Endothelial cell of hepatic sinusoid (primary cell): ENCODE data around the gene ACOX3.
"Not testable (repeated sequence)": the region's sequence is repeated elsewhere in the genome, so short reads cannot be mapped to it uniquely, and the experiment has no call there.

ENCODE experiments used
- in situ Hi-C: cut with HindIII; loops from 2 replicates; pipeline ENCODE4 v1.10.0; 2017; ENCODE audit warnings: low sequenced_read_pairs

Gene ACOX3

DNA sequence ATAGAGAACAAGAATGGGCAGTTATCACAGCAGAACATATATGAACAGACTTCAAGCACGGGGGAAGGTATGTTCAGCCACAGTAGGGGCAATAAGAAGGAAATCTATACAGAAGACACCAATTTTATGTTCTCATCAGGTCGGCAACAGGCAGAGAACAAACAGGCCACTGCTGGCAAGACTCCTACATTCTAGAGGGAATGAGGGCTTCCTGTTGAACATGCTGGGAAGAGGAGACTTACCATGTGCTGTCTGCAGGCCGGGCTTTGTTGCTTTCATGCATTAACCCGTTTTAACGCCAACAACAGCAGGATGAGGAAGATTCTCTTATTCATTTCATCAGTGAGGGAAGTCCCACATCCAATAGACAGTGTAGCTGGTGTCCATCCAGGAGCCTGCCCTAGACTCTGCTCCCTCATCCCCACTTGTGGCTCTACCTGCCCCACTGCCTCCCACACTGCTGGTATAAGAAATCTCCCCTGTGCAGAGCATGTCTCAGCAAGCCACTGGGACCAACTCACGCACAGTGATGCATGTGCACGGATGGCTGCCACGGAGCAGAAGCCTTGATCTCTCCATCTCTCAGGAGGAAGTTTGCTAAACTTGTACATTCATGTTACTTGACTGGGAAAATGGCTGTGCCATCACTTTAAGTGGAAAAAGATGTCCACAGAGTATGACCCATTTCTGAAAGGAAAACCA, 84.5 kb downstream of the ACOX3 start:
- in situ Hi-C loops: no loop called here

DNA sequence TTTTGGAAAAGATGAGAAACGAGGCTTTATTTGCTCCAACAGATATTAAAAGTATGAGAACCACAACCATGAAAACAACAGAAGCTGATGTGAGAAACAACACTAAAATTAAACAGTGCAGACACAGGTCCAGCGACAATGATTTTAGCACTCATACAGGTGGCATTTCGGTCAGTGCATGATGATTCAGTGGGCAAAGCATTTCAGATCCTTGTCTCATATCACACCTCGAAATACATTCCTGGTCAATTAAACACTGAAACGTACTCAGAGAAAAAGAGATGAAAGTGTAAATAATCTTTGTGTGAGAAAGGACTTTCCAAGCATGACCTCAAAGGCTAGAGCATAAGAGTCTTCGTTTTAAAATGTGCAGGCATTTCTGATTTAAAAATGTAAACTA, 85.2 kb downstream of the ACOX3 start:
- in situ Hi-C loops: no loop called here

DNA sequence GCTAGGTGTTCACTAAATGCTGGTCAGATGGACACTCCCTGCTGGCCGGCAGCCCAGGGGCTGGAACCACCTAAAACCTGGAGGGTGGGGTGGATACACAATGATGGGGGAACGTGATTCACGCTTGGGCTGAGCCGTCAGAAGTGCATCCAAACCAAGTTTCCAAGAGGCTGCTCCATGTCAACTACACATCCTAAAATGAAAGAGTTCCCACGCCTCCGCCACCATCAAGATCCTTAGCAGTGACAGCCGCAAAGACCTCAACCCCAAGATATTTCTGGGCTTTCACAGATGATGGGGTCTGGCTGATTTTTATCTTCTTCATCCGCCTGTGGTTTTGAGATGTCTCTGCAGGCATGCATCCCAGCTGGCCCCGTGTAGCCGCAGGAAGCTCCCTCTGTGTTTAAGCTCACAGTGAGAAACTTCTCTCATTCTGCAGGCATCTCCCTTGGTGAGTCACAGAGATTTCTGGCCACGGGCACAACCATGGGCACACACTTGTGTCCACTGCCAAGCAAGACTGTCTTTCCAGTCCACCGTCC, 86.5 kb downstream of the ACOX3 start:
- in situ Hi-C loops: no loop called here

DNA sequence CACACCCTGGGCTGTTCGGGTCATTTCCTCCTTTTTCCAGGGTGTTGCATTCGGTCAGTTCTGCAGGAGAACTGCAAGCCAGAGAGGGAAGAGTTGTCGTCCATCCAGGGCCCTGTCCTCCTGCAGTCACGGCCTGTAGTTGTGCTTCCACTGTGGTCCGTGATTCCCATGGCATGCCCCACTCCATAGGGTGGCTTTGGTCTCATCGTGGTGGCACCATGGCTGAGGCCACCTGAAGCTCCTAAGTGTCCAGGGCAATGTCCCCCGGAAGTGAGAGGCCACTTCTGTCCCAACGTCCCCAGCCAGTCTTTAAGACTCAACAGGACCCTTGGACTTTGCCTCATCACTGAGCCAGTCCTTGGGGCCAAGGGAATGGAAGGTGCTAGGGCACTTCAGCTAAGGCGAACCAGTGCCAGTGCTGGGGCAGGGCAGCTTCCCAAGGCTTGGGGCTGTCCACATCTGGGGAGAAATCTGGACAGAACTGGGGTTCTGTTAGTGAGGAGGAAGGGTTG, 87.3 kb downstream of the ACOX3 start:
- in situ Hi-C loops: no loop called here

DNA sequence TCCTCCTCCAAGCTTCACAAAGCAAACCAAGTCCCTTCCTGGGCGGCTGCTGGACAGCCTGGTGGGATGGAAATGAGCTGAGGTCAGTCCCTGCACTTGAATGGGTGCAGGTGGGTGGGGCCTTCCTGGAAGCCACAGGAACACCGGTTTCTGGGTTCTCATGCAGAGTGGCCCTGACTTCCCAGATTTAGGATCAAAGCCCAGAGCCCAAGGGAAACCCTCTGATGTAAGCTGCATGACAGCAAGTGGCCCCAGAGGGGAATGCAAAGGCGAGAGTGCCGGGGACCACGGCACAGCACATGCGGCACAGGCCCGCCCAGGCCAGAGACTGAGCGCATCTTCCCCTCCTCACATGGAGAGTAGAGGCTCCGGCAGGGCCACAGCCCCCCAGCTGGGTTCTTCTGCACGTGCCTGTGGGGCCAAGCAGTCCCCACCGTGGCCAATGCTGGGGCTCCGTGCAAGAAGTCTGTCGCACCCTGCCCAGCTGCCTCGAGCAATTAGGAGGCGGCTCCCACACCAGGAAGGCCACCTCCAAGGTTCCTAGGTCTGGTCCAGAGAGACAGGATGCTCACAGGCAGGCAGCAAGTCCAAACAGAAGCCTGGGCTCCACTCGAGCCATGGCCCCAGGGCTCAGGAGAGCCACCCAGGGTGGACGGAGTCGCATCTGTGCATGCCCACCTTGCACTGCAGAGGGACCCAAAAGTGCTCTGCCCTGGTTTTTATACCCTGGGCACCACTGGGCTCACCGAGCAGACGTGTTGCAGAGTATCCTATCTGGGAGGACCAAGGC, 88.0 kb downstream of the ACOX3 start:
- in situ Hi-C loops: no loop called here

DNA sequence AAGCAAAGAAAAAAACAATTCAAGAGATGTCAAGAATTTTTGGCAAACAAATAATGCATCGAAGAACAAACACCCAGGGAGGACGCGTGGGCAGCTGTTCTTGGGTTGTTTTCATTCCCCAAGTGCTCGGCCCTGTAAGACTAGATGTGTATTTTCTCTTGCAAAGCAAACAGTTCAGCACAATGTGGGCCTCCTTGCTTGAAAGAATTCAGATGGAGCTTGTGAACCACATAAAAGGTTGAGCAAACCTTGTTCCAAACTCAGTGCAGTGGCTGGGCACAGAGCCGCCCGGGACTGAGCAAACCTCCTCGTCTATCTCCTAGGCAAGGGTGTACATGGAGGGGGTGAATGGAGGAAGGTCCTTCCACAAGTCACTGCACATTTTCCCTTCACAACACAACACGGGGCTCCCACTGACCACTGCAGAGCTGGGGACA, 88.6 kb downstream of the ACOX3 start:
- in situ Hi-C loops: no loop called here

DNA sequence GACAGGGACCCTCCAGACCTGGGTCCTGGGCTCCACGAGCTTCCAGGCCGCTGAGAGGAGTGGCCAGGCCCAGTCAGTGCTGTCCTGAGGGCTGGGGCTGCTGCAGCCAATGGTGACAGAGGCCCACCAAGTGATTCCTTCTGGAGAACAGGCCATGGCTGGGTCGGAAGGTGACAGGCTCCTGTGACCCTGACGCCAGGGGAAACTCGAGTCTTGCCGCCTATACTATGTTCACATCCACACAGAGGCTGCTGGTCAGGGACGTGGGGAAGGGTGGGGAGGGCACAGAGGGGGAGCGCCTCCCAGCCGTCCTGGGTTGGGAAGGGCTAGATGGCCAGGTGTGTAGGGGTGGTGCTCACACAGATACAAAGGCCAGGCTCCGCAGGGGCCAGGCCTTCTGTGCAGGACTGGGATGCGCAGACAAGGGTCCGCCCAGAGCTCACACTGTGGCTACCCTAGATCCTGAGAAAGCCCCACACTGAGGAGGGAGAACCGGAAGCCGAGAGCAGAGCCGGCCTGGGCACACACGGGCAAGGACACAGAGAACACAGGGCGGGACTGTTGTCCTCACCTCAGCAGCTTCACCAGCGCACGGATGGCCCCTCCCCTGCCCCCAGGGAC, 89.6 kb downstream of the ACOX3 start:
- in situ Hi-C loops: no loop called here

DNA sequence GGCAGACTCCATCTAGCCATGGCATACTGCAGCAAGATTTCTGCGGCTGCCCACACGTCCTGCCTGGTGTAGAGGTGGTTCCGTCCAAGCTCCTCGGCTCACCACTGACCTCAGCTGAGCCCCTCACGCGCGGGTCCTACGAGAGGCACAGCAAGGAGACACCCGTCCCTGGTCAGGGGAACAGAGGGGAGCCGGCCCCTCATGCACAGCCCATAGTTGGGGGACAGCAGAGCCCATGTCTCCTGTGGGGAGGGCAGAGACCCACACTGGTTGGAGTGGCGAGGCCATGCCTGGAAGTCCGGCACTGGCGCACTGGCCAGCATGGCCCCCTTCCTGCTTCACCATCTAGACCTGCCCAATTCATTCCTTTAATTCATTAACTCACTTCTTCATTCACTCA, 90.2 kb downstream of the ACOX3 start:
- in situ Hi-C loops: no loop called here

DNA sequence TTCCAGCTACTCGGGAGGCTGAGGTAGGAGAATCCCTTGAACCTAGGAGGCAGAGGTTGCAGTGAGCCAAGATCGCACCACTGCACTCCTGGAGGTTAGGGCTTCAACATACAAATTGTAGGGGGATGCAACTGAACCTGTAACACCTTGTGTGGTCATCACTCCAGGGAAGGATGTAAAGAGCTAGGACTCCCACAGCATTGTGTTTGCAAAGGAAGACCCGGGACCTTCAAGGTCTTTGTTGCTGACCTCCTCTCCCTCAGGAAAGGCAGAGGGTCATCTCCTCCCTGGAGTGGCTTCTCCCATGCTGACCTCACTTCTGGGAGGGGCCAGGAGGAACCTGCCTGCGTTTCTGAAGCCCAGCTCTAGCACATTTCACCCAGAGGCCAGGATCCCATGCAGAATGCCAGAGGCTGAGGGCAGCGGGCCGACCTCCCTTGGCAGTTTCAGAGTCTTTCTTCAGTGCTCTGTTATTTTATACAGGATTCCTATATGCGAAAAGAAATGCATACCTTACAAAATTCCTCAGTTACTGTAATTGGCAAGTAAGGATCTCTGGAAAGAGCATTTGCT, 90.8 kb downstream of the ACOX3 start:
- in situ Hi-C loops: no loop called here

DNA sequence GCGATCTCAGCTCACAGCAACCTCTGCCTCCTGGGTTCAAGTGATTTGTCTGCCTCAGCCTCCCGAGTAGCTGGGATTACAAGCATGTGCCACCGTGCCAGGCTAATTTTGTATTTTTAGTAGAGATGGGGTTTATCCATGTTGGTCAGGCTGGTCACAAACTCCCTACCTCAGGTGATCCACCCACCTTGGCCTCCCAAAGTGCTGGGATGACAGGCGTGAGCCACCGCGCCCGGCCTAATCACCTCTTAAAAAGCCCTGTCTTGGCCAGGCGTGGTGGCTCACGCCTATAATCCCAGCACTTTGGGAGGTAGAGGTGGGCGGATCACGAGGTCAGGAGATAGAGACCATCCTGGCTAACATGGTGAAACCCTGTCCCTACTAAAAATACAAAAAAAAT, 91.3 kb downstream of the ACOX3 start:
- in situ Hi-C loops: not testable (repeated sequence)

DNA sequence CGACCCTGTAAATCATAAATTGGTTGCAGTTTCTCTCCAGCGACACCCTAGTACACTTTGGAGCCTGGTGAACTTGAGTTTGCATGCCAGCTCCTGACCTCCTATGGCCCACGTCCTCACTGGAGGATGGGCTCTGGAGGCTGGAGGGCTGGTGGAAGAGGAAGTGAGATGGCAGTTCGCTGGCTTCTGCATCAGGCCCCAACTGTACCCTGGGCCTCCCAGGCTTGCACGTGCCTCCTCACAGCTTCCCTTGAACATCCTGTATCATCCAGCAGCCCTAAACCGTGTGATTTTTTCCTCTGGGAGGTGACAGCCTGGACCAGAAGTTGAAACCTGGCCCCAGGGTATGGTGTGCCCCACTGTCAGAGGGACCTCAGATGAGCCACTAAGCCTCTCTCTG, 92.5 kb downstream of the ACOX3 start:
- in situ Hi-C loops: no loop called here

DNA sequence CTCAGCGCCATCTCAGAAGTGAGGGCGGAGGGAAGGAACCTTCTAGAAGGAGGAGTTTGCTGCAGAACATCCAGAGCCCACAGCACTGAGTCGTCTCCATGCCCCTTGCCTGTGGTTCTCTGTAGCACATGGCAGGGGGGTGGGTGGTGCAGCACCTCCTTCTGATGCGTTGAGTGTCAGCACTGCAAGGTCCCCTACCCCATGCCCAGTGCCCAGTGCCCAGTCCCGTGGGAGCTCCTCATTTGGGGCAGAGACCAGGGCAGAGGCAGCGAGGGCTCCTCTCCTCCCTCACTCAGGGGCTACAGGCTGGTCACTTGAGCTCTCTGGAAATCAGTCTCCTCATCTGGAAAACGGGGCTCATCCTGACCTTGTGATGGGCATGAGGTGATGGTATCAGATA, 92.9 kb downstream of the ACOX3 start:
- in situ Hi-C loops: no loop called here

DNA sequence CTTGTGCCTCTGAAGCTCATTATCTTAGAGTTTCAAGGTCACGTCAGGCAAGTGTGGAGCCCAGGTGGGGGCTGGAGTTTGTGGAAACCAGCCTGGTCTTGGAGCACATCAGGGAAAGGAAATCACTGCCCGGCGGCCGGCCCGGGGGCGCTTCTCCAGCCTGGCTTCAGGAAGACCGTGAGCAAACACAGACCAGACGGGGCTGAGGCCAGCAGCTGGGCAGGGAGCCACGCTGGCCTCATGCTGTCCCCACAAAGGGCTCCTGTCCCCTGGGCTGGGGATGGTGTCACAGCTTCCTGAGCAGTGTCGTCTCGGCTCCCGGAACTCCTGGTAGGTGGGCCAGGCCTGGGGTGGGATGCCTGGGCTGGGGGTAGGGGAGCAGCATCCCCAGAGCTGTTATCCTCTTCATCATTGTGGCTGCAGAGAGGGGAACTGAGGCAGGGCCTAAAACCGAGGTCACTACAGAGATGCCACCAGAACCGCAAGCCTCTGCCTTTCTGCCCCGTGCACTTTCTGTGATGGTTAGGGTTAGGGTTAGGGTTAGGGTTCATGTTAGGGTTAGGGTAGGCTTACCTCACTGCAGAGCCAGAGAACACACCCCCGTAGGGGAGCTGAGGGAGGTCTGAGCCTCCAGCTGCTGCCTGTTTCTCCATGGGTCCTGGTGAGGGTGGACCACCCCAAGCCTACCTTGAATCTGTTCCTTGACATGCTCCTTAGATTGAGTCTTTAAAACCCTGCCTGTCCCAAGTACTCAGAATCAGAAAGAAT, 93.5 kb downstream of the ACOX3 start:
- in situ Hi-C loops: no loop called here

DNA sequence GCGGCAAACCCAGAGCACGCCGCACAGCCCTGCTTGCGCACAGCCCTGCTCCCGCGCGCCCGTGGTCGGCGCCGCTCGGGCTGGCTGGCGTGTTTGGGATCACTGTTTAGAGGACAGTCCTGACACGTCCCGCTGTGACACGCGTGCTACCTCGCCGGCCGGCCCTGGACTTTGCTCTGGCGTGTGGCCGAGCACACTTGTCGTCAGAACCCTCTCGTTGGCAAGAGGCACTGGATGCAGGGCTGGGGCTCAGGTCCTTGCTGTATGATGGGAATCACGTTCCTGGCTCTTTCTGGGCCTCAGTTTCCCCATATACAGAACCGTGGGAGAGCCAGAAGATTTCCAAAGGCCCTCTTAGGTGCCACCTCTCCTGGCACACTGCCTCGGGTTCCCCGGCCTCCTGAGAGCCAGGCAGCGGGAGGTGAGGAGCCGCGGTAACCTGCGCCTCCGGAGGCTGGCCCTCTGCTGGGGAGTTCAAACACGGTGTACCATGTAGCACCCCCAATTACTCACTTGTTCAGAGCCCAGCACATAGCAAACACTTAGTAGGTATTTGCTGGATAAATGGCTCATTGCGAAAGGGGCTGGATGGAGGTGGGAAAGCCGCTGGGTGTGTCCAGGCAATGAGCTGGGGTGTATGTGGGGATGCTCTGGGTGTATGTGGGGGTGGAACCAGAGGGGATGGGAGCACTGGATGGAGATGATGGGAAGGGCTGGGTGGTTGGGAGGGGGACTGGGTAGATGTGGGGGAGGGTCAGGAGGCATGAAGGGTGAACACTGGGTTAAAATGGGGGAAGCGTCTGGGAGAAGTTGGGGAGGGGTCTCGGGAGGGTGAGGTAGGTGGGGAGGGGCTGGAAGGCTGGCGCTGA, 94.3 kb downstream of the ACOX3 start:
- in situ Hi-C loops: no loop called here

DNA sequence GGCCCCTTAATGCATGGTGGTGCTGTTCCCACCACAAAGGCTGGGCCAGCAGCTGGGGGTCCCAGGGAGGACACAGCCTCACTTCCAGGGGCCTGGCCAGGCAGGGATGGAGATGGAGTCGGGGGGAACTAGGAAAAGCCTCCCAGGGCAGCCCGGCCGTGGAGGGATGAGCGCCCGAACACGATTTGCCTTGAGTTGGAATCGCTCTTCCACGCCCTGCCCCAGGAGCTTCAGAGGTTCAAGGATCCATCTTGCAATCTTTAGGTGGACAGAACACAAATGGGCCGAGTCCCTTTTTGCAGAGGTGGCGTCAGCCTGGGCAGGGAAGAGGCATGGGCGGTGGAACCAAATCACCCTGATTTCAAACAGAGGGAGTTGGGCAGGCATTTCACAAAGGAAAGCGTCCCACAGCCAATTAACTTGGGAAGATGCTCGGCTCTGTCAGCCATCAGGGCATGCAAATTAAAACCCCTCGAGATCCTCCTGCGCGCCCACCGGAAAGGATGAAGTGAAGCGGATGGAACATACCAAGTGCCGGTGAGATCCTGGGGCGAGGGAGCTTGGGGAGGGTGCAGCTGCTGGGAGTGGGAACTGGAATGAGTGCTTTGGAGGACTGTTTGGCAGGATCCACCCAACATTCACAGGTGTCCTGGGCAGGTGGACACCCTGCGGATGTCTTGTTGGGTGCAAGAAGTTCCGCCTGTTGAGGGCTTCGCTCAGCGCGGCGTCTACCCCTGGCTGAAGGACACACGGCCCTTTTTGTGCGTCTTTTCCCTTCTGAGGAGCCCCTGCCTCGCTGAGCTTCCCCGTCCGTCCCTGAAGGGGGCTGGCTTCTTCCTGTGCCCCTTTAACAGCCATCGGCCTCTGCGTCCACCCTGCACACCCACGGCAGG, 95.2 kb downstream of the ACOX3 start:
- in situ Hi-C loops: no loop called here

DNA sequence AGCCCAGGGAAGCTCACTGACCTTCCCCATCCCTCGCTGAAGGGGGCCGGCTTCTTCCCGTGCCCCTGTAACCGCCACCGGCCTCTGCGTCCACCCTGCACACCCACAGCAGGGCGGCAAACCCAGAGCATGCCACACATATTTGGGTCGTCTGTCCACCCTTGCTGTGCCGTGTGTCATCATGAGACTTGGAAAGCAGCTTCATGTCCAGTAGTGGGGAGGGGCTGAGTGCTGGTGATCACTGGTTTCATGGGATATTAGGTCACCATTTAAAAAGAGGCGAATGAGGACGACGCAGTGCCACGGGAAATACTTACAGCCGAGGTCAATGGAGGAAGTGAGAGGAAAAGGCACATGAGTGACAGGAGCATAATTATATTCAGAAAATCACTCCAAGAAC, 96.1 kb downstream of the ACOX3 start:
- in situ Hi-C loops: no loop called here

DNA sequence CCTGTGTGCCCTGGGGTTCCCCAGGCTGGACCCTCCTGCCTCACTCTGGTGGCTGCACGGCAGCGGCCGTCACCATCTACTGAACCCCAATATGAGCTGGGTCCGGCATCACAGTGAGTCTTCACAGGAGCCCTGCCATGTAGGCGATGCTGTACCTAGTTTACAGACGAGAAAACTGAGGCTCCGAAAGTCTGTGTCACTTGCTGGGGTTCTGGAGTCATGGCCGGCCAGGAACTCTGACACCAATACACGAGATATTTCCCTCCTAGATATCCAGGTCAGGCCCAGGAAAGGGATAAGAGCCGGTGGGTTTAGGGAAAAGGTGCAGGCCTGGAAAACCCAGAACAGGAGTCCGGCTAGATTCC, 96.6 kb downstream of the ACOX3 start:
- in situ Hi-C loops: no loop called here

DNA sequence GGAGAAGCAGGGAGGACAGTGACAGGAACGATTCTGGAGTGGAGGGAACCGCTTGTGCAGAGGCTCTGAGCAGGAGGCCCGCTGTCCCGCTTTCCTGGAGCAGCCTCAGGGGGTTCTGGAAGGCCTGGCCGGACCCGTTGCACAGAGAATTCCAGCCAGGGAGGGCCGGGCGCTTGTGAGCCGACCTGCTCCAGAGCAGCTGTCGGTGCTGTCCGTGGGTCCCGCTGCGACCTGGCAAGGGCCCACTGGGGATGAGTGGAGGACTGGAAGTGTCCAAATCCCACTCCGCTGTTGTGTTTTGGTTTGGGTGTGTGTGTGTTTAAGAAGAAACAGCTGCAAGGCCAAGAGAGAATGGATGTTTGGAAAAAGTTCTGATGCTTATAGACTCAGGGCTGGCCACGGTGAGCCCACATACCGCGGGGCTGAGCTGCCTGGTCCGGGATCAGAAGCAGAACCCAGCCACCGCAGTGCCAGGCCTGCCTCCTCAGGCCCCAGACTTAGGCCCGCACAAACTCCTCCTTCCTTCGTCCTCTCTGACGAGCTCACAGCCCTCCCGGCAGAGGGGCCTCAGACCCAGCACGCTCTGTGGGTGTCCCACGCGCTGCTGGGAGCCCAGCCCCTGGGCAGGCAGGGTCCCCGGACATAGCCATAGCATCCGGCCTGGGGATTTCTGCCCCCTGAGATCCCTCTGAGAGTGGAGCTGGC, 97.1 kb downstream of the ACOX3 start:
- in situ Hi-C loops: no loop called here
